HEK293T (cell line): ENCODE results near the gene RGP1.

ENCODE experiments used
- BHLHE40 ChIP-seq: fragments of 450-650 bp; IDR thresholded peaks from 2 replicates; pipeline ENCODE4 v1.6.1; 2016; ENCODE audit warnings: mild to moderate bottlenecking, moderate library complexity, borderline replicate concordance
- L3MBTL2 ChIP-seq: fragments of 450-650 bp; conservative IDR thresholded peaks from 2 replicates; pipeline ENCODE4 v1.6.1; 2016; ENCODE audit warnings: mild to moderate bottlenecking
- NFRKB ChIP-seq: fragments of 450-650 bp; IDR thresholded peaks from 2 replicates; pipeline ENCODE4 v1.6.1; 2016; ENCODE audit warnings: mild to moderate bottlenecking, moderate library complexity
- SUZ12 ChIP-seq: fragments of 450-650 bp; IDR thresholded peaks from 2 replicates; pipeline ENCODE4 v1.6.1; 2016; ENCODE audit warnings: mild to moderate bottlenecking
- TARDBP ChIP-seq: fragments of 450-650 bp; IDR thresholded peaks from 2 replicates; pipeline ENCODE4 v1.6.1; 2016

DNA sequence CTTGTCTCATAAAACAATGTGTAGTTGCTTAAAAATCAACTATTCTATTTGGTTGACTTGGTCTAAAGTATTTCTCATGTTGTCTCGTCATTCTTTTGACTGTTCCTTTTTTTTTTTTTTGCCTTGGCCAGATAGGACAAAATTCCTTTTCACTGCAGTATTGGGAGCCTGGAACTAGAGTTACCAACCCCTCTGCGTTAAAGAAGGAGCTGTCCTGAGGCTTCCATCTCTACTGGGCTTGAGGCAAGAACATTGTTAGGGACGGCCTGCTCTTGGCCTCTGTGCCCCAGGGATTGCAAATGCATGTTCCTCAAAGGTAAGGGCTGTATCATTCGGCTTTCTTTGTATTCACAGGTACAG is 40.9 kb downstream of the RGP1 start:
- no peak for TF ChIP-seq SUZ12
- TF ChIP-seq TARDBP, result no peak
- TF ChIP-seq NFRKB, result no peak
- TF ChIP-seq BHLHE40, result no peak
- no peak for TF ChIP-seq L3MBTL2
